ENCODE data around the gene ARL10. TPM values are rescaled to one million over a fixed set of nuclear protein-coding genes. Genes with fewer than 3 reads are reported as not detected.
"Not testable (repeated sequence)": the region's sequence is repeated elsewhere in the genome, so short reads cannot be mapped to it uniquely, and the experiment has no call there.

ARL10 gene
- total RNA-seq, 1 donor from 2014 or later, result 33.7 TPM

DNA sequence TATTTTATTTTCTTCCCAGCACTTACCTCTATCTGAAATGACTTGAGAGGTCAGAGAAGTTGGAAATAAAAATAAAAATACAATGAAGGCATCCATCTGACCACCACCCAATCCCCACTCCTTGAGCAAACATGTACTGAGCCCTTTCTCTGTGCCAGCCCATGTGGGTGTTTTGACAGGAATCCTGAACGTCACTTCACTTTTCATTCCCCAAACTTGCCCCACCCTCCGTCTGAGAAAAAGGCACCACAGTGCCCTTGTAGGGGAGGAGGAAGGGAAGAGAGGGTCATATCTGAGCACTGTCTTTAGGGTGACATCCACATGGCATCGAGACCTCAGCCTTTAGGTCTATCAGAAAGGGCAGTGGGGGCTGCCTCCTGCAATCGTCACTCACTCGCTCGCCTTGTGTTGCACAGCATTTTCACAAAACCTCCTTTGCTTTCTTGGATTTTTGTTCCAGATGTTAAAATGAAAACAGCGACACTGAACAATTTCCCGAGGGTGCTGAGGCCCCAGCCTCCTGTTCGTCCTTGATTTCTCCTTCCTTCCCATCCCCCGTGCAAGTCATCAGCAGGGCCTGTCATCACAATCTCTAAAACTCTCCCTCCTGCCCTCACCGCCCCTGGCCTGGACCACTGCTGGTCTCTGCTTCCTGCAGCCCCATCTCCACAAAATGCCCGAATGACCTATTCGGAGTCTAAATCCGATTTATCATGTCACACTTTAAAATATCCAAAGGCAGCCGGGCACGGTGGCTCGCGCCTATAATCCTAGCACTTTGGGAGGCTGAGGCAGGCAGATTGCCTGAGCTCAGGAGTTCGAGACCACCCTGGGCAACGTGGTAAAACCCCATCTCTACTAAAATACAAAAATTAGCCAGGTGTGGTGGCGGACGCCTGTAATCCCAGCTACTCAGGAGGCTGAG, 36.3 kb downstream of the ARL10 start:
- no peaks in the 10 kb centered on the region for H3K27me3 Mint-ChIP-seq (ENCODE audit: low read depth)
- peaks cover 17% of the 10 kb centered on the region for H3K36me3 Mint-ChIP-seq (ENCODE audit: low read depth)
- H3K27ac Mint-ChIP-seq (ENCODE audit: unreplicated experiment), result no peak overlapping the region
- TF ChIP-seq, protein P1, sequence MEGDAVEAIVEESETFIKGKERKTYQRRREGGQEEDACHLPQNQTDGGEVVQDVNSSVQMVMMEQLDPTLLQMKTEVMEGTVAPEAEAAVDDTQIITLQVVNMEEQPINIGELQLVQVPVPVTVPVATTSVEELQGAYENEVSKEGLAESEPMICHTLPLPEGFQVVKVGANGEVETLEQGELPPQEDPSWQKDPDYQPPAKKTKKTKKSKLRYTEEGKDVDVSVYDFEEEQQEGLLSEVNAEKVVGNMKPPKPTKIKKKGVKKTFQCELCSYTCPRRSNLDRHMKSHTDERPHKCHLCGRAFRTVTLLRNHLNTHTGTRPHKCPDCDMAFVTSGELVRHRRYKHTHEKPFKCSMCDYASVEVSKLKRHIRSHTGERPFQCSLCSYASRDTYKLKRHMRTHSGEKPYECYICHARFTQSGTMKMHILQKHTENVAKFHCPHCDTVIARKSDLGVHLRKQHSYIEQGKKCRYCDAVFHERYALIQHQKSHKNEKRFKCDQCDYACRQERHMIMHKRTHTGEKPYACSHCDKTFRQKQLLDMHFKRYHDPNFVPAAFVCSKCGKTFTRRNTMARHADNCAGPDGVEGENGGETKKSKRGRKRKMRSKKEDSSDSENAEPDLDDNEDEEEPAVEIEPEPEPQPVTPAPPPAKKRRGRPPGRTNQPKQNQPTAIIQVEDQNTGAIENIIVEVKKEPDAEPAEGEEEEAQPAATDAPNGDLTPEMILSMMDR (IDR thresholded peaks at IDR 0.05), result no peak
- no peaks in the 10 kb centered on the region for H3K9me3 Mint-ChIP-seq (ENCODE audit: low read depth)
- H3K4me3 Mint-ChIP-seq (ENCODE audit: unreplicated experiment), result no peak overlapping the region
- H3K4me1 Mint-ChIP-seq (ENCODE audit: low read depth), result peaks cover 20% of the 10 kb centered on the region
- no peak for DNase-seq (ENCODE audit: low spot score)

DNA sequence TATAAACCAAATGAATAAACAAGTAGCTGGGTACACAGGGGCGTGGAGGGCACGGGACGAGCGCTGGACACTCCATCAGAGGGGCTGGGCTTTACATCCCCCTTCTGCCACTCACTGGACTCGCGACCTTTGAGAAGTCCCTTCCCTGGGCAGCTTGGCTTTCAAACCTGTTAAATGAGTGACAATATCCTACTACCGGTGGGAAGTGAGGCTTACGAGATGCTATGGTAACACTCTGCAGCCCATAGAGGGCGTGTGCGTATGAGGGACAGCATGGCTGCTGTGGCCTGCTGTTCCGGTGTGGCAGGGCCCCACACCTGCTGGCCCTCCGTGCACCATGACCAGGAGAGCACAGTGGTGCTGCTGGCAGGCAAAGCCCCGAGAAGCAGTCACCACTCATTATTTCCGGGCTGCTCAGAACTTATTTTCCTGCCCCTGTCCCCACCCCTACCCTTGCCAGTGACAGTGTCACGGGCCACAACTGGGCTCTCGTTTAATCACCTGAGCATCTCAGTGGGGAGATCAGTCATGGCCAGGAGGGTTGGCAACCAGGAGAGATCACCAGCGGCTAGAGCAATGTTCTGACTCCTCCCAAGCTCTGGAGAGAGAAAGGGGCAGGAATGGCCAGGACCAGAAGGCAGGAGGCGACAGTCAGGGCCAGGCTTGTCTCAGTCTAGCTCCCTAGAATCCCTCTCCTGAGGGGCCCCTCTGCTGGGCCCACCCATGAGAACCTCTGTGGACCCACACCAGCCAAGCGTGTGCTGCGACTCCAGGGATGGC, 40.6 kb downstream of the ARL10 start:
- no peak for DNase-seq (ENCODE audit: low spot score)
- H3K36me3 Mint-ChIP-seq (ENCODE audit: low read depth), result peaks cover 20% of the 10 kb centered on the region
- H3K4me3 Mint-ChIP-seq (ENCODE audit: unreplicated experiment), result no peak overlapping the region
- no peaks in the 10 kb centered on the region for H3K9me3 Mint-ChIP-seq (ENCODE audit: low read depth)
- no peaks in the 10 kb centered on the region for H3K27me3 Mint-ChIP-seq (ENCODE audit: low read depth)
- TF ChIP-seq, protein P1 (IDR thresholded peaks at IDR 0.05), result no peak
- H3K4me1 Mint-ChIP-seq (ENCODE audit: low read depth), result peaks cover 16% of the 10 kb centered on the region
- no peak overlapping the region for H3K27ac Mint-ChIP-seq (ENCODE audit: unreplicated experiment)

DNA sequence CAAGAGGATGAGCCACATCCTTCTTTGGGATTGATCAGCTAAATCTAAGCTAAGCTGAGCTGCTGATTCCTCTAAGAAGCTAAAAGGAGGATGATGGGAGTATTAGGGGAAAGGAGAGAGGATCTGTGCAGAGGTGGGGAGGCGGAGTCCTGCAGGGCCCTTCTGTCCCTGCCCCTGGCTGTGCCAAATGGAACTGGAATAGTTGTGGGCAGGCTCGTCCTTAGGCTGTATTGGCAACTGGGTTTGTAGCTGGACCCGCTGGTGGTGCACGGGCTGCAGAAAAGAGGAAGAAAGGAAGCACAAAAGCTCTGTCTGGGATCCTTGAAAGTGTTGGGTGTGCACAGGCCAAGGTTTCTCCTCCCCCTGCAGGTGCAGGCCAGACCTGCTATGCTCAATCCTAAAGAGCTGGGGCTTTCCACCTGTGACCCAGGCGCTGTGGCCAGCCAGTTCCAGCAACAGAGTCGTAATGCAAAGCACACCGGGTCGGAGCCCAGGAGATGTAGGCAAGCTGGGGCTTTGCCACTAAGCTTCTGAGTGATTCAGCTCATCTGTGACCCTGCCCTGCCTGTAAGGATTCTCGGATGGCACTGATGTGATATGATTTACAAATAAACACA, 41.3 kb downstream of the ARL10 start:
- Mint-ChIP-seq H3K4me1 (ENCODE audit: low read depth) (peaks cover 15% of the 10 kb centered on the region), H3K36me3 (ENCODE audit: low read depth) (peaks cover 20% of the 10 kb centered on the region), H3K4me3 (ENCODE audit: unreplicated experiment) (no peak overlapping the region), H3K9me3 (ENCODE audit: low read depth) (no peaks in the 10 kb centered on the region), H3K27me3 (ENCODE audit: low read depth) (no peaks in the 10 kb centered on the region), H3K27ac (ENCODE audit: unreplicated experiment) (no peak overlapping the region)
- TF ChIP-seq, protein P1 (IDR thresholded peaks at IDR 0.05), result no peak
- no peak for DNase-seq (ENCODE audit: low spot score)

DNA sequence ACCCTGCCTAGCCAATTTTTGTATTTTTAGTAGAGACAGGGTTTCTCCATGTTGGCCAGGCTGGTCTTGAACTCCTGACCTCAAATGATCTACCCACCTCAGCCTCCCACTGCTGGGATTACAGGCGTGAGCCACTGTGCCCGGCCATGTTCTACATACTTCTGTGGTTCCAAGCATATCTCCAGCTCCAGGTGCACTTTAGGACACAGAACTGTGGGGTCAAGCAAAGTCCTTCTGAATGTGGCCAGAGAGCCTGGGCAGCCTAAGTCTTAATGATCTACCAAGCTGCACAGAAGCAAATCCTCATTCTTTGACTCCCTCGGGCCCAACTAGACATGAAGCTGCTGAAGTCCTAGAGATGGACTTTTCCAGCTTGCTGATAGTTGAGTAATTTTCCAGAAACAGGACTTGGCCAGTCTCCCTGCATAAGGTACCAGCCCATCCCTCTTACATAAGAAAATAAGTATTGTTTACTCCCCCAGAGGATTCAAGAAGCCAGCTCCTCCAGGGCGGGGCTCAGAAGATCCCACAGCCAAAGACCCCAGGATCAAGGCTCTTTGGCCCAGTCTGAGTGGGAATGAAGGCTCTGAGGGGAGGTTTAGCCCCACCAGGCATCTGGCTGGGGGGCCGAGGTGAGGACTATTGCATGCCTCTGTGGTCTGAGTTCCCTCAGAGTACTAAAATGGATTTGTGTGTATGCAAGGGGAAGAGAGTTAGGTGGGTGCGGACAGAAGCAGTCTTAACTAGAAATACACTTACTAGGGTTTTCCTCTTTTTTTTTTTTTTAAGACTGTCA, 42.4 kb downstream of the ARL10 start:
- H3K27me3 Mint-ChIP-seq (ENCODE audit: low read depth), result no peaks in the 10 kb centered on the region
- peaks cover 16% of the 10 kb centered on the region for H3K4me1 Mint-ChIP-seq (ENCODE audit: low read depth)
- no peak for DNase-seq (ENCODE audit: low spot score)
- no peak overlapping the region for H3K4me3 Mint-ChIP-seq (ENCODE audit: unreplicated experiment)
- no peak overlapping the region for H3K27ac Mint-ChIP-seq (ENCODE audit: unreplicated experiment)
- H3K9me3 Mint-ChIP-seq (ENCODE audit: low read depth), result no peaks in the 10 kb centered on the region
- peaks cover 20% of the 10 kb centered on the region for H3K36me3 Mint-ChIP-seq (ENCODE audit: low read depth)
- TF ChIP-seq, protein P1 (IDR thresholded peaks at IDR 0.05), result no peak

DNA sequence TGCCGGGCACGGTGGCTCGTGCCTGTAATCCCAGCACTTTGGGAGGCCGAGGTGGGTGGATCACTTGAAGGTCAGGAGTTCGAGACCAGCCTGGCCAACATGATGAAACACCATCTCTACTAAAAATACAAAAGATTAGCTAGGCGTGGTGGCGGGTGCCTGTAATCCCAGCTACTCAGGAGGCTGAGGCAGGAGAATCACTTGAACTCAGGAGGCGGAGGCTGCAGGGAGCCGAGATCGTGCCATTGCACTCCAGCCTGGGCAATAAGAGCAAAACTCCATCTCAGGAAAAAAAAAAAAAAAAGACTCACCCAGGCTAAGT, 42.9 kb downstream of the ARL10 start:
- H3K4me3 Mint-ChIP-seq (ENCODE audit: unreplicated experiment), result not testable (repeated sequence)

More for the DNA sequence above, 42.9 kb downstream of the ARL10 start:
- not testable (repeated sequence) for DNase-seq (ENCODE audit: low spot score); H3K27me3 Mint-ChIP-seq (ENCODE audit: low read depth); H3K9me3 Mint-ChIP-seq (ENCODE audit: low read depth); H3K27ac Mint-ChIP-seq (ENCODE audit: unreplicated experiment)
- Mint-ChIP-seq H3K36me3 (ENCODE audit: low read depth) (peaks cover 20% of the 10 kb centered on the region), H3K4me1 (ENCODE audit: low read depth) (peaks cover 20% of the 10 kb centered on the region)

All from chondrocyte (in vitro differentiated cells).